ENCODE results near the gene CHAD. TPM values are rescaled to one million over a fixed set of nuclear protein-coding genes. Genes with fewer than 3 reads are reported as not detected.
A peak's percentile ranks its signal among the peaks of the same experiment; 100 is the strongest.

Gene CHAD
- total RNA-seq, 1 donor from 2014 or later, result 0.12 TPM

DNA sequence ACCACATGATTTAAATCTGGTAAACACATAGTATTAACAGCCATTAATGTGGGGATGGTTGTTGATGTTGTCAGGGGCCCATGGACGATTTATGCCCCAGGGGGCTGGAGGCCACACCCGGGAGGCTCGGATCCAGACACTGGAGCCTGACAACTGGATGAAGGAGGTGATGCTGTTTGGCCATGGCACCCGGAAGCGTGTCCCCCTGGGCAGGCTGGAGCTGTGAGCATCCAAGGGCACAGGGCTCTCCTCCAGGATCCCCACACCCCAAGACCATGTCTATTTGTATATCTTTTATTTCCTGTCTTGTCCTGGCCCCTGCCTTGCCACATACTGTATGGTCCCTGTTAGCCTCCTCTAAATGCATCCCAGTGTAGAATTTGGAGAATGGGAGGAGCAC is 14.6 kb upstream of the CHAD start:
- Mint-ChIP-seq H3K27ac (ENCODE audit: unreplicated experiment) (peak overlapping the region; percentile 68), H3K36me3 (ENCODE audit: low read depth) (peaks cover 16% of the 10 kb centered on the region), H3K27me3 (ENCODE audit: low read depth) (no peaks in the 10 kb centered on the region), H3K4me1 (ENCODE audit: low read depth) (peaks cover 25% of the 10 kb centered on the region), H3K9me3 (ENCODE audit: low read depth) (no peaks in the 10 kb centered on the region), H3K4me3 (ENCODE audit: unreplicated experiment) (no peak overlapping the region)
- TF ChIP-seq, protein P1, sequence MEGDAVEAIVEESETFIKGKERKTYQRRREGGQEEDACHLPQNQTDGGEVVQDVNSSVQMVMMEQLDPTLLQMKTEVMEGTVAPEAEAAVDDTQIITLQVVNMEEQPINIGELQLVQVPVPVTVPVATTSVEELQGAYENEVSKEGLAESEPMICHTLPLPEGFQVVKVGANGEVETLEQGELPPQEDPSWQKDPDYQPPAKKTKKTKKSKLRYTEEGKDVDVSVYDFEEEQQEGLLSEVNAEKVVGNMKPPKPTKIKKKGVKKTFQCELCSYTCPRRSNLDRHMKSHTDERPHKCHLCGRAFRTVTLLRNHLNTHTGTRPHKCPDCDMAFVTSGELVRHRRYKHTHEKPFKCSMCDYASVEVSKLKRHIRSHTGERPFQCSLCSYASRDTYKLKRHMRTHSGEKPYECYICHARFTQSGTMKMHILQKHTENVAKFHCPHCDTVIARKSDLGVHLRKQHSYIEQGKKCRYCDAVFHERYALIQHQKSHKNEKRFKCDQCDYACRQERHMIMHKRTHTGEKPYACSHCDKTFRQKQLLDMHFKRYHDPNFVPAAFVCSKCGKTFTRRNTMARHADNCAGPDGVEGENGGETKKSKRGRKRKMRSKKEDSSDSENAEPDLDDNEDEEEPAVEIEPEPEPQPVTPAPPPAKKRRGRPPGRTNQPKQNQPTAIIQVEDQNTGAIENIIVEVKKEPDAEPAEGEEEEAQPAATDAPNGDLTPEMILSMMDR (IDR thresholded peaks at IDR 0.05), result no peak
- DNase-seq (ENCODE audit: low spot score), result no peak

DNA sequence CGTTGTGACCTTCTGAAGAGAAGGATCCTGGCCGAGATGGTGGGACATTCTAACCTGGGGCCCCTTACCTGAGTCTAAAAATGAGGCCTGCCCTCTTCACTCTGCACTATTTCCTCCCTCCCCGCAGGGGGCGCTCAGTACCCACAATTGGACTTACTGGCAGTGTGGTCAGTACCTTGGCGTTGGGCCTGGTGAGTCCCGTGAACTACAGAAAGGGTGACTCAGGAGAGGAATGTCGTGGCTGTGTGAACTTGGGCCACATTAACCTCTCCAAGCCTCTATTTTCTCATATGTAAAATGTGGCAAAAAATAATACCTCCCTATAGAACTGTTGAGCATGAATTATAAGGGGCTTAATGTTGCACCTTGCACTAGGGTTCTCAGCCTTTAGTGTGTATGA is 13.8 kb upstream of the CHAD start:
- Mint-ChIP-seq H3K36me3 (ENCODE audit: low read depth) (peaks cover 16% of the 10 kb centered on the region), H3K4me1 (ENCODE audit: low read depth) (peaks cover 29% of the 10 kb centered on the region), H3K4me3 (ENCODE audit: unreplicated experiment) (peak overlapping the region; percentile 33)

DNA sequence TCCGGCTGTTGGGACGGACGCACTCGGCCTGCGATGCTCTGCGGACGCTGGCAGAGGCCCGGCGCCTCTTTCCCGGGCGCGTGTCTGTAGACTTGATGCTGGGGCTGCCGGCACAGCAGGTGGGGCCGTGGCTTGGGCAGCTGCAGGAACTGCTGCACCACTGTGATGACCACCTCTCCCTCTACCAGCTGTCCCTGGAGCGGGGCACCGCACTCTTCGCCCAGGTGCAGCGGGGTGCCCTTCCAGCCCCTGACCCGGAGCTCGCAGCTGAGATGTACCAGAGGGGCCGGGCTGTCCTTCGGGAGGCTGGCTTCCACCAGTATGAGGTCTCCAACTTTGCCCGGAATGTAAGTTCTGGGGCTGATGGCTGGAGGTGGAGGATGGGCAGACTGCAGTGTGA is 13.4 kb upstream of the CHAD start:
- no peaks in the 10 kb centered on the region for H3K27me3 Mint-ChIP-seq (ENCODE audit: low read depth)
- H3K4me1 Mint-ChIP-seq (ENCODE audit: low read depth), result peaks cover 29% of the 10 kb centered on the region
- TF ChIP-seq, protein P1 (IDR thresholded peaks at IDR 0.05), result no peak

More for the DNA sequence above, 13.8 kb upstream of the CHAD start:
- H3K9me3 Mint-ChIP-seq (ENCODE audit: low read depth), result no peaks in the 10 kb centered on the region
- peak overlapping the region; percentile 95 for H3K27ac Mint-ChIP-seq (ENCODE audit: unreplicated experiment)
- H3K27me3 Mint-ChIP-seq (ENCODE audit: low read depth), result no peaks in the 10 kb centered on the region
- TF ChIP-seq, protein P1 (IDR thresholded peaks at IDR 0.05), result peak; percentile 95
- DNase-seq (ENCODE audit: low spot score), result no peak

DNA sequence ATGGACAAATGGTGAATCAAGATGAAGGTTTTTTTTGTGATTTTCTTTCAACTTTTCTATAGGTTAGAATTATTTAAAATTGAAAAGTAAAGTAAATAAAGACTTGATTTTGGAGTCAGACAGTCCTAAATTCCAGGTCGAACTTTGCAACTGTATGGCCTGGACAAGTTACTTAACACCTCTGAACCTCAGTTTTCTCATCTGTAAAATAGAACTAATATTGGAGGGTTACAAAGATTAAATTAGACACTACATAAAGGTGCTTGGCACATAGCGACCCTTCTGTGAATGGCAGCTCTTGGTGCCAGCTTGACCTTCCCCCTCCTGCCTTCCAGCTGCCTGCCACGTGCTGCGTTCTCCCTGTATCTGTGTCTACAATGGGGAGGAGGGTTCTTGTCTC is 13.0 kb upstream of the CHAD start:
- H3K4me1 Mint-ChIP-seq (ENCODE audit: low read depth), result peaks cover 29% of the 10 kb centered on the region
- no peak for DNase-seq (ENCODE audit: low spot score)
- no peak overlapping the region for H3K27ac Mint-ChIP-seq (ENCODE audit: unreplicated experiment)
- no peaks in the 10 kb centered on the region for H3K27me3 Mint-ChIP-seq (ENCODE audit: low read depth)
- H3K4me3 Mint-ChIP-seq (ENCODE audit: unreplicated experiment), result no peak overlapping the region
- H3K9me3 Mint-ChIP-seq (ENCODE audit: low read depth), result no peaks in the 10 kb centered on the region
- H3K36me3 Mint-ChIP-seq (ENCODE audit: low read depth), result peaks cover 16% of the 10 kb centered on the region
- TF ChIP-seq, protein P1 (IDR thresholded peaks at IDR 0.05), result no peak

More for the DNA sequence above, 13.4 kb upstream of the CHAD start:
- H3K4me3 Mint-ChIP-seq (ENCODE audit: unreplicated experiment), result no peak overlapping the region
- H3K27ac Mint-ChIP-seq (ENCODE audit: unreplicated experiment), result peak overlapping the region; percentile 95
- H3K36me3 Mint-ChIP-seq (ENCODE audit: low read depth), result peaks cover 16% of the 10 kb centered on the region
- no peaks in the 10 kb centered on the region for H3K9me3 Mint-ChIP-seq (ENCODE audit: low read depth)
- no peak for DNase-seq (ENCODE audit: low spot score)

DNA sequence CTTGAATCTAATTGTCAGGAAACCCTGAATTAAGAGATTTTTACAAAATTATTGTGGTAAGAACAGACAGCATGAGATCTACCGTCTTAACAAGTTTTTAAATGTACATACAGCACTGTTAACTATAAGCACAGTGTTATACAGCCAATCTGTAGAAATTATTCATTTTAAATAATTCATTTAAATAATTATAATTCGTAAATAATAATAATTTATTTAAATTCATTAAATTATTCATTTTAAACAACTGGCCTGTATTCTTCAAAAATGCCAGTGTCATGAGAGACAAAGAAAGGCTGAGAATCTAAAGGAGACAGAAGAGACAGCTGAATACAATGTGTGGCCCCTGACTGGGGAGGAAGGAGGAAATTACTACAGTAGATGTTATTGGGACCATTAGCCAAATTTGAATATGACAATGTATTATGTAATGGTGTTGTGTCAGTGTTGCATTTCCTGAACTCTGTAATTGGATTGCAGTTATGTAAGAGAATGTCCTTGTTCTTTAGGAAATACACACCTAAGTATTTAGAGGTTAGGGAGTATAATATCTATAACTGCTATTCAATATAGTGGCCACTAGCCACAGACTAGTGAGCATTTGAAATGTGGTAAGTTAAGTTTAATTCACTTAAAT is 12.3 kb upstream of the CHAD start:
- TF ChIP-seq, protein P1 (IDR thresholded peaks at IDR 0.05), result no peak
- Mint-ChIP-seq H3K4me3 (ENCODE audit: unreplicated experiment) (no peak overlapping the region), H3K9me3 (ENCODE audit: low read depth) (no peaks in the 10 kb centered on the region), H3K27ac (ENCODE audit: unreplicated experiment) (no peak overlapping the region), H3K27me3 (ENCODE audit: low read depth) (no peaks in the 10 kb centered on the region), H3K4me1 (ENCODE audit: low read depth) (peaks cover 29% of the 10 kb centered on the region), H3K36me3 (ENCODE audit: low read depth) (peaks cover 16% of the 10 kb centered on the region)
- no peak for DNase-seq (ENCODE audit: low spot score)
